B cell (primary cell): Measurements from ENCODE around the gene DTX3L.

Source experiments
- CTCF ChIP-seq: fragments of 200-600 bp; IDR thresholded peaks from one replicate; pipeline ENCODE4 v1.8.0; 2022; ENCODE audit warnings: antibody characterized with exemption, mild to moderate bottlenecking
- EZH2 ChIP-seq: IDR thresholded peaks from 2 replicates; pipeline ENCODE4 v1.6.1; 2012; ENCODE audit warnings: borderline replicate concordance, low read depth, mild to moderate bottlenecking, moderate library complexity, low read length; ENCODE audit not compliant: insufficient read depth, poor library complexity, severe bottlenecking

GRCh38 chr3:122612696-122613095 lies 48.6 kb downstream of the DTX3L start:
- TF ChIP-seq EZH2 (no peak), CTCF (no peak)
